ENCODE data around the gene NEMP1. TPM values are rescaled to one million over a fixed set of nuclear protein-coding genes. Genes with fewer than 3 reads are reported as not detected.

NEMP1 gene
- total RNA-seq, 1 experiment from 2014 or later = 36.6 TPM

- no peak for TF ChIP-seq CTCF (conservative IDR thresholded peaks at IDR 0.05)
- no peak for TF ChIP-seq EZH2 (IDR thresholded peaks at IDR 0.05; ENCODE audit: low read depth)
- H3K36me3 ChIP-seq (ENCODE audit: low read depth) = no peaks in the 10 kb centered on the region
Observed at GRCh38 chr12:57091638-57092528, 13.3 kb upstream of the NEMP1 start.

GRCh38 chr12:57090924-57091637 lies 12.5 kb upstream of the NEMP1 start:
- TF ChIP-seq EZH2 (IDR thresholded peaks at IDR 0.05; ENCODE audit: low read depth) (no peak), CTCF (conservative IDR thresholded peaks at IDR 0.05) (no peak)
- POLR2A ChIA-PET (ENCODE audit: unreplicated experiment) = interaction anchor here (0.5 kb wide), 1 partner anchor 902 kb away, joined by 3 read pairs; the partner anchor contains the start of gene SMARCC2

More at GRCh38 chr12:57091638-57092528, 13.3 kb upstream of the NEMP1 start:
- Histone ChIP-seq H3K9me2 (ENCODE audit: insufficient read depth) (no peaks in the 10 kb centered on the region), H3K9me3 (ENCODE audit: insufficient read depth, low read depth) (no peaks in the 10 kb centered on the region), H3K4me1 (replicated peaks; ENCODE audit: insufficient read depth) (no peaks in the 10 kb centered on the region), H3K4me3 (no peak overlapping the region), H2AFZ (no peak overlapping the region), H3K27ac (no peak overlapping the region), H4K20me1 (ENCODE audit: insufficient read depth) (0 out of 2 replicates have a peak, but pooled peaks cover 3% of the 10 kb centered on the region), H3K4me2 (no peak overlapping the region), H3K79me2 (ENCODE audit: low read depth) (no peaks in the 10 kb centered on the region), H3K27me3 (ENCODE audit: insufficient read depth, low read depth) (no peaks in the 10 kb centered on the region), H3F3A (ENCODE audit: insufficient read depth, low read depth) (peaks cover 26% of the 10 kb centered on the region)
- ChIA-PET POLR2A (ENCODE audit: unreplicated experiment) (interaction anchor here (0.5 to 0.7 kb wide), 2 partner anchors 37 to 902 kb away, joined by 3 to 4 read pairs; partner anchors contain the start of gene SMARCC2), CTCF (interaction anchor here (0.6 to 0.7 kb wide), 2 partner anchors 20 to 21 kb away, joined by 3 to 9 read pairs; no protein-coding TSS in a partner anchor)
- DNase-seq = no peak
- no TSS peak for BruUV-seq (replicated peaks)
- intact Hi-C loops (cut with micrococcal nuclease; ENCODE audit: unreplicated experiment) = no loop called here

GRCh38 chr12:57090490-57090889 lies 11.9 kb upstream of the NEMP1 start:
- H3K4me3 ChIP-seq = no peak overlapping the region
- BruUV-seq (replicated peaks) = no TSS peak
- no peak overlapping the region for H3K27ac ChIP-seq
- H3K4me2 ChIP-seq = no peak overlapping the region
- TF ChIP-seq EZH2 (IDR thresholded peaks at IDR 0.05; ENCODE audit: low read depth) = no peak
- TF ChIP-seq CTCF (conservative IDR thresholded peaks at IDR 0.05) = no peak
- peaks cover 27% of the 10 kb centered on the region for H3F3A ChIP-seq (ENCODE audit: insufficient read depth, low read depth)
- POLR2A ChIA-PET (ENCODE audit: unreplicated experiment) = interaction anchor here (0.5 to 0.7 kb wide), 2 partner anchors 29 to 513 kb away, joined by 4 to 19 read pairs; no protein-coding TSS in a partner anchor
- no peak overlapping the region for H2AFZ ChIP-seq
- H4K20me1 ChIP-seq (ENCODE audit: insufficient read depth) = 0 out of 2 replicates have a peak, but pooled peaks cover 3% of the 10 kb centered on the region
- no peaks in the 10 kb centered on the region for H3K79me2 ChIP-seq (ENCODE audit: low read depth)
- no peaks in the 10 kb centered on the region for H3K9me3 ChIP-seq (ENCODE audit: insufficient read depth, low read depth)
- peaks cover 5% of the 10 kb centered on the region; the same call in 1 of the 2 replicates for H3K4me1 ChIP-seq (replicated peaks; ENCODE audit: insufficient read depth)
- CTCF ChIA-PET = interaction anchor here (0.9 kb wide), 1 partner anchor 21 kb away, joined by 3 read pairs; no protein-coding TSS in a partner anchor
- H3K36me3 ChIP-seq (ENCODE audit: low read depth) = no peaks in the 10 kb centered on the region
- no peaks in the 10 kb centered on the region for H3K9me2 ChIP-seq (ENCODE audit: insufficient read depth)
- H3K27me3 ChIP-seq (ENCODE audit: insufficient read depth, low read depth) = no peaks in the 10 kb centered on the region
- intact Hi-C loops (cut with micrococcal nuclease; ENCODE audit: unreplicated experiment) = no loop called here
- no peak for DNase-seq

More at GRCh38 chr12:57090924-57091637, 12.5 kb upstream of the NEMP1 start:
- Histone ChIP-seq H3K27me3 (ENCODE audit: insufficient read depth, low read depth) (no peaks in the 10 kb centered on the region), H3K9me3 (ENCODE audit: insufficient read depth, low read depth) (no peaks in the 10 kb centered on the region), H2AFZ (no peak overlapping the region), H3K27ac (no peak overlapping the region), H3K4me3 (no peak overlapping the region), H3K4me2 (no peak overlapping the region), H3F3A (ENCODE audit: insufficient read depth, low read depth) (peaks cover 31% of the 10 kb centered on the region), H3K4me1 (replicated peaks; ENCODE audit: insufficient read depth) (no peaks in the 10 kb centered on the region), H3K36me3 (ENCODE audit: low read depth) (no peaks in the 10 kb centered on the region), H3K79me2 (ENCODE audit: low read depth) (no peaks in the 10 kb centered on the region), H4K20me1 (ENCODE audit: insufficient read depth) (0 out of 2 replicates have a peak, but pooled peaks cover 3% of the 10 kb centered on the region), H3K9me2 (ENCODE audit: insufficient read depth) (no peaks in the 10 kb centered on the region)
- intact Hi-C loops (cut with micrococcal nuclease; ENCODE audit: unreplicated experiment) = no loop called here
- BruUV-seq (replicated peaks) = no TSS peak
- CTCF ChIA-PET = no interaction called here
- no peak for DNase-seq

All from PC-9 (cell line).